ENCODE data around the gene RPS6KA5.
"Not testable (repeated sequence)": the region's sequence is repeated elsewhere in the genome, so short reads cannot be mapped to it uniquely, and the experiment has no call there.

The RPS6KA5 gene

DNA sequence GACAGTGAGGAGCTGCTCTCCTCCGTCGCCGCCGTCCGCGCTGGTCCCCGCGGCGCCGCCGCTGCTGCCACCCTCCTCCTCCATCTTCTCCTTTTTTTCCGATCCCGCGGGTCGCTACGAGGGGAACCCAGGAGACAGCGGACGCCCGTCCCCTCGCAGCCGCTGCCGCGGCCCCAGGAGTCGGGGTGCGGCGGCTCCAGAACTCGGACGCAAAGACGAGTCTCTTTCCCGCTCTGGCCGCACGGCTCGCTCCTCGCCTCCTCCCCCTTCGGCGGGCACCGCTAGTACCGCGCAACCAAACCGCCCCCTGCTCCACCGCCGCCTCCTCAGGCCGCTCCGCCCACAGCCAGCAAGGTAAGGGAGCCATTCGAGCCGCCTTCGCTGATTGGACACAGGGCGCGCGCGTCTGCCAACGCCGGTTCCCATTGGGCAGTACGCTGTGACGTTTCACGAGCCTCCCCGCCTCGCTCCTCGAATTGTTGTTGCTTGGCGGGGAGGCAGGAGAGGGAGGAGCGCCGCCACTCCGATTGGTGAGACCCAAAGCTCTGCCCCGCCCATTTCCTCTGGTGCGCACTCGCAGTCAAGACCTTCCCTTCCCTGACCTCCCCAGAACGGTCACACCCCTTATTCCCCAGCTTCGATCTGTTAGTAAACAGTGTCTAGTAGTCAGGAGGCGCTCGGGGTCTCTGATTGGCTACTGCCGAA lies at the start of gene RPS6KA5:
RPS6KA5 (minus strand) TSS at position 291 of the 705 bp plus-strand sequence; CDS start at position 84, 207 bp downstream.
- peak within 1 kb of the TSS; percentile 87 for H3K27ac ChIP-seq
- TF ChIP-seq, protein P1, sequence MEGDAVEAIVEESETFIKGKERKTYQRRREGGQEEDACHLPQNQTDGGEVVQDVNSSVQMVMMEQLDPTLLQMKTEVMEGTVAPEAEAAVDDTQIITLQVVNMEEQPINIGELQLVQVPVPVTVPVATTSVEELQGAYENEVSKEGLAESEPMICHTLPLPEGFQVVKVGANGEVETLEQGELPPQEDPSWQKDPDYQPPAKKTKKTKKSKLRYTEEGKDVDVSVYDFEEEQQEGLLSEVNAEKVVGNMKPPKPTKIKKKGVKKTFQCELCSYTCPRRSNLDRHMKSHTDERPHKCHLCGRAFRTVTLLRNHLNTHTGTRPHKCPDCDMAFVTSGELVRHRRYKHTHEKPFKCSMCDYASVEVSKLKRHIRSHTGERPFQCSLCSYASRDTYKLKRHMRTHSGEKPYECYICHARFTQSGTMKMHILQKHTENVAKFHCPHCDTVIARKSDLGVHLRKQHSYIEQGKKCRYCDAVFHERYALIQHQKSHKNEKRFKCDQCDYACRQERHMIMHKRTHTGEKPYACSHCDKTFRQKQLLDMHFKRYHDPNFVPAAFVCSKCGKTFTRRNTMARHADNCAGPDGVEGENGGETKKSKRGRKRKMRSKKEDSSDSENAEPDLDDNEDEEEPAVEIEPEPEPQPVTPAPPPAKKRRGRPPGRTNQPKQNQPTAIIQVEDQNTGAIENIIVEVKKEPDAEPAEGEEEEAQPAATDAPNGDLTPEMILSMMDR (conservative IDR thresholded peaks at IDR 0.05): no peak

DNA sequence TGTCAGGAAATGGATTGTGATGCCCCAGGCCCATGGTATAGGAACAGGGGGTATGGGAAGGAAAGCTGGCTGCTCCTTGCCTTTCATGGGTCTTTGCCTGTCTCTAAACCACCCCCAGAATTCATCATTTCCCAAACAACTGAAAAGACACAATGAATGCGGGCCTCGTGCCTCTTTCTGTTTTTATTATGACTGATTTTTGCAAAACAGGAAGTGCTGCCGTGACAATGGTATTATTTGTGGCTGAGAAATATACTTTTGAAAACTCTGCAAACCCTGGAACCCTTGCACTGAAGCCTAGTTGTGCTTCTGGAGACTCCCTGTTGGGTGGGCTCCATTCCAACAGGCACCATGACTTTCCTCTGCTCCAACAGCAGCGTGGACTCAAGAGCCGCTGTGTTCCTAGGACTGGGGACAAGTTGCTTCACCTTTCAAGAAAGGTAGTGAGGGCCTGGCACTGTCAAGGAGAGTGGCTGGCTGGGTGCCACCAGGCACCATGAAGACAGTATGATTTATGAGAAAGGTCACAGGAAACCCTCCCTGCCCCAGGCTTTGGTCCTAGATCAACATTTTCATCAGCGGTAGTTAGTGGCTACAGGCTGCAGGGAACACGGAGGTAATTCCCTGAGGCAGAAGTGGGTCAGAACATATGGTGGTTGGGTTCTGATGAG lies 48.6 kb upstream of the RPS6KA5 start:
- peak overlapping the region; percentile 55 for H3K27ac ChIP-seq
- TF ChIP-seq, protein P1 (conservative IDR thresholded peaks at IDR 0.05): no peak

DNA sequence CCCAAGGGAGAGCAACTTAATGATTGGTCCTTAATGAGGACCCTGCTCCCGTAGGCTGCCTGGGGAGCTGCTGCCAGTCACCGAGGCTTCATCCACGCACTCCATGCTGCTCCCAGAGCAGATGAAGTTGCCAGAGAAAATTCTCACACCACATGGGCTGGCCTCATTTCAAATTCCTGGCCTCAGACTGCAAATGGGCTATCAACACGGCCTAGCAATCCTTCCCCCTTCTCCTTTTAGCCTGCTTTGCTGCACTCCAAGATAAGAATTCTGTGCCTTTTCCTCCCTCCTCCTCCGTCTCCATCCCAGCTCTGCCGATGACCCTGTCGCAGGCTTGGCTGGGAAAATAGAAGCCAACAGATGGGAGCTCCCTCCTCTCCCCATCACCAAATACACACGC lies 42.7 kb upstream of the RPS6KA5 start:
- TF ChIP-seq, protein P1 (conservative IDR thresholded peaks at IDR 0.05): no peak
- H3K27ac ChIP-seq: no peak overlapping the region

DNA sequence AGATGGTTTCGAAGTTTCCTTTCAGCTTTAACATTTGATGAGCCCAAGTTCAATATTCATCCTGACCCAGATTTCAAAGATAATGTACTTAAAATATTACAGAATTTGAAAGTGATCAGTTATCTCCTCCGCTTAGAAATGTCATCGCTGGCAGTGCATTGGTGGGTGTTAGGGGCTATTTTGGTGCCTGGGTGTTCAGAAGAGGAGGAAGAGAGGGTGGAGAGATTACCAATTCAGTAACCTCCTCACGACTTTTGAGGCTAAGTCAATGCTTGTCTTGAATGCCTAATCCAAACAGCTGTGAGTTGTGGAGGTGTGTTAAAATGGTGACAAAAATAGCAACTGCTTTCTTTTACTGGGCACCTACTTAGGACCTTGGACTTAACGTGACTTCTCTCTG lies 39.7 kb upstream of the RPS6KA5 start:
- TF ChIP-seq, protein P1 (conservative IDR thresholded peaks at IDR 0.05): no peak
- H3K27ac ChIP-seq: no peak overlapping the region

DNA sequence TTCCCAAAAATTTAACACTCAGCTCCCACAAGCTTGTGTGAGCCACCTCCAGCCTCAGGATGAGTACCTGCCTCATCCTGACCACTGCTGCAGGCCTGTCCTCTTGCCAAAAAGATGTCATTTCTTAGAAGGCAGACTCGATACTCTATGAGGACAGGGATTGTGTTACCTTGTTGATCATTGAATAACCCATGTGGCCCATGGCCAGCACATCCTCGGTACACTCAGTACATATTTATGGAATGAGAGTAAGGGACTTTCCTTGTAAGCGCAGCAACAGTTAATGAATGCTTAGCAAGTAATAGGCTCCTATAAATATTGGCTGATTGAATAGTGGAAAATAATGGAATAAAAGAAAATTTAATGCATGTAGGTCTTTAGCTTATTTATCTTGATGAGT lies 38.1 kb upstream of the RPS6KA5 start:
- TF ChIP-seq, protein P1 (conservative IDR thresholded peaks at IDR 0.05): no peak
- H3K27ac ChIP-seq: no peak overlapping the region

DNA sequence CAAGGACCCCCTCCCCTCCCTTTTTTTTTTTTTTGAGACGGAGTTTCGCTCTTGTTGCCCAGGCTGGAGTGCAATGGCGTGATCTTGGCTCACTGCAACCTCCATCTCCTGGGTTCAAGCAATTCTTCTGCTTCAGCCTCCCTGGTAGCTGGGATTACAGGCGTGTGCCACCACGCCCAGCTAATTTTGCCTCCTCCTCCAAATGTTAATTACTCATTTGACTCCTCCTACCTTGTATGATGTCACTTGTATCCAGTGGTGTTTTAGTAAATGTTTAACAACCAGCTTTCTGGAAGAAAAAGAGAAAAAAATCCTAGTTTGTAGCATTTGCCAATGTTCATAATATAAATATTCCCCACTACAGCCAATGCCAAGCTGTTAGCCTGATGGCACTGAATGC lies 37.2 kb upstream of the RPS6KA5 start:
- H3K27ac ChIP-seq: not testable (repeated sequence)

DNA sequence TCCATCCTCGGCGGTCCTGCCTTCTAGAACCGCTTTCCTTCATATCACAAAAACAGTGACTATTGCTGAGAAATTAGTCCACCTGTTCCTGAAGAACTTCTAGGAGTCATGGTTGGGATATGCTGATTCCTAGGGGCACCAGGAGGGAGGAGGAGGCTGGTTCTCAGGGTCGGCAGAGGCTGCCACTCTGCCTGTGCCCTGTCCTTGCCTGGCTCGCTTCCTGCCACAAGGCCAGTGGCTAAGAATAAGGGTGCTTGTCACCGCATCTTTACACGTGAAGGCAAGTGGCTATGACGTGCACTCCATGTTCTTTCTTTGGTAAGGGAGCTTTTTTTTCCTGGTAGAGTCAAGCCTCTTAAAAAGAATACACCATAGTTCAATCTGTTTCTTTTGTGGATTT lies 34.7 kb upstream of the RPS6KA5 start:
- no peak overlapping the region for H3K27ac ChIP-seq
- TF ChIP-seq, protein P1 (conservative IDR thresholded peaks at IDR 0.05): no peak

DNA sequence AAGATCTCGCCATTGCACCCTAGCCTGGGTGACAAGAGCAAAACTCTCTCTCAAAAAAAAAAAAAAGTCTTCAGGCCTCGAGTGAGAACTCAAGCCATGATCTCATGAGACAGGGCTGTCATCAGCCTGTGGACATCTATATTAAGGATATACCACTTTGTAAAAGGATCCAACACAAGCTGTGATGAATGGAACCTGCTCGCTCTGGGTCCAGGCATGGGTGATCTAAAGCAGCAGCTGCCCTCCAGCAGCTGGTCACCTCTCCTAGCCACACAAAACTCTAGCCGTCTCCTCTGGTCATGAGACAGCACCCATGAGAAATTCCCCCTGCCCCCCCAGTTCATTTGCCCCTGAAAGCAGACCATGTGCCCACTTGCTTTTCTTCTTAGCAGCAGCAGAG lies 34.3 kb upstream of the RPS6KA5 start:
- TF ChIP-seq, protein P1 (conservative IDR thresholded peaks at IDR 0.05): no peak

DNA sequence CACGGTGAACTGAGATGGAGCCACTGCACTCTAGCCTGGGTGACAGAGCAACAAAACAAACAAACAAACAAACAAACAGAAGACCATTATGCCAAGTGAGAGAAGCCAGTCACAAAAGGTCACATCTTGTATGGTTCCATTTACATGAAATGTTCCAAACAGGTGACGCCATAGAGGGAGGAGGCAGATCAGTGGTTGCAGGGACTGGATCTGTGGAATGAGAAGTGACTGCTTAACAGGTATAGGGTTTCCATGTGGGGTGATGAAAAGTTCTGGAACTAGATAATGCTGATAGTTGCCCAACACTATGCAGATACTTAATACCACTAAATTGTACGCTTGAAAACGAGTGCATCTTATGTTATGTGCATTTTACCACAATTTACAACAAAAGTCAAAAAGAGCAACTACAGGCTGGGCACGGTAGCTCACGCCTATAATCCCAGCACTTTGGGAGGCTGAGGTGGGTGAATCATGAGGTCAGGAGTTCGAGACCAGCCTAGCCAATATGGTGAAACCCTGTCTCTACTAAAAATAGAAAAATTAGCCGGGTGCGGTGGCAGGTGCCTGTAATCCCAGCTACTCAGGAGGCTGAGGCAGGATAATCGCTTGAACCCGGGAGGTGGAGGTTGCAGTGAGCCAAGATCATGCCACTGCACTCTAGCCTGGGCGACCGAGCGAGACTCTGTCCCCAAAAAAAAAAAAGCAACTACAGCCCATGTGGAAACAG lies 33.5 kb upstream of the RPS6KA5 start:
- not testable (repeated sequence) for H3K27ac ChIP-seq

More for the DNA sequence above, 34.3 kb upstream of the RPS6KA5 start:
- H3K27ac ChIP-seq: no peak overlapping the region

All from VCaP (cell line).